Measurements from ENCODE around the gene COL18A1. TPM values are rescaled to one million over a fixed set of nuclear protein-coding genes. Genes with fewer than 3 reads are reported as not detected.
"Not testable (repeated sequence)": the region's sequence is repeated elsewhere in the genome, so short reads cannot be mapped to it uniquely, and the experiment has no call there.

Gene COL18A1
- total RNA-seq, 1 experiment from 2014 or later, result 3.4 TPM

DNA sequence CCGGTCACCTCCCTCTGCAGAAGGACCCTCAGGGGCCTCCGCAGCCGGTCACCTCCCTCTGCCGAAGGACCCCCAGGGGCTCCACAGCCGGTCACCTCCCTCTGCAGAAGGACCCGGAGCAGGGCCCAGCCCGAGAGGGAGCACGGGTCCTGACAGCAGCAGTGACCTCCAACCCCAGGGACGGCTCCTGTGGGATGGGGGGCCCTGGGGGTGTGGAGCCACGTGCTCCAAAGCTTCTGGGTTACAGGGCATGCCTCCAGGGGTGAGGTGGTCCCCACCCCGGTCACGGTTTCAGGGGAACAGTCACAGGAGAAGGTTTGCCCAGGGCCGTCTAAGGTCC lies 97.0 kb downstream of the COL18A1 start:
- ChIA-PET CTCF (no interaction called here), POLR2A (interaction anchor here (0.6 kb wide), 1 partner anchor 21 kb away, joined by 4 read pairs; no protein-coding TSS in a partner anchor)
- no TSS peak for BruUV-seq (replicated peaks)
- DNase-seq (ENCODE audit: unreplicated experiment), result no peak
- TF ChIP-seq, protein P1, sequence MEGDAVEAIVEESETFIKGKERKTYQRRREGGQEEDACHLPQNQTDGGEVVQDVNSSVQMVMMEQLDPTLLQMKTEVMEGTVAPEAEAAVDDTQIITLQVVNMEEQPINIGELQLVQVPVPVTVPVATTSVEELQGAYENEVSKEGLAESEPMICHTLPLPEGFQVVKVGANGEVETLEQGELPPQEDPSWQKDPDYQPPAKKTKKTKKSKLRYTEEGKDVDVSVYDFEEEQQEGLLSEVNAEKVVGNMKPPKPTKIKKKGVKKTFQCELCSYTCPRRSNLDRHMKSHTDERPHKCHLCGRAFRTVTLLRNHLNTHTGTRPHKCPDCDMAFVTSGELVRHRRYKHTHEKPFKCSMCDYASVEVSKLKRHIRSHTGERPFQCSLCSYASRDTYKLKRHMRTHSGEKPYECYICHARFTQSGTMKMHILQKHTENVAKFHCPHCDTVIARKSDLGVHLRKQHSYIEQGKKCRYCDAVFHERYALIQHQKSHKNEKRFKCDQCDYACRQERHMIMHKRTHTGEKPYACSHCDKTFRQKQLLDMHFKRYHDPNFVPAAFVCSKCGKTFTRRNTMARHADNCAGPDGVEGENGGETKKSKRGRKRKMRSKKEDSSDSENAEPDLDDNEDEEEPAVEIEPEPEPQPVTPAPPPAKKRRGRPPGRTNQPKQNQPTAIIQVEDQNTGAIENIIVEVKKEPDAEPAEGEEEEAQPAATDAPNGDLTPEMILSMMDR (IDR thresholded peaks at IDR 0.05; ENCODE audit: unreplicated experiment), result no peak
- Mint-ChIP-seq H3K9me3 (ENCODE audit: unreplicated experiment) (peaks cover 8% of the 10 kb centered on the region), H3K4me3 (ENCODE audit: unreplicated experiment) (no peak overlapping the region), H3K27ac (ENCODE audit: low read depth, unreplicated experiment) (no peak overlapping the region), H3K36me3 (ENCODE audit: insufficient read depth, unreplicated experiment) (peaks cover 6% of the 10 kb centered on the region), H3K4me1 (ENCODE audit: insufficient read depth, unreplicated experiment) (no peaks in the 10 kb centered on the region), H3K27me3 (ENCODE audit: insufficient read depth, unreplicated experiment) (no peaks in the 10 kb centered on the region)
- intact Hi-C loops (cut with micrococcal nuclease), result no loop called here

DNA sequence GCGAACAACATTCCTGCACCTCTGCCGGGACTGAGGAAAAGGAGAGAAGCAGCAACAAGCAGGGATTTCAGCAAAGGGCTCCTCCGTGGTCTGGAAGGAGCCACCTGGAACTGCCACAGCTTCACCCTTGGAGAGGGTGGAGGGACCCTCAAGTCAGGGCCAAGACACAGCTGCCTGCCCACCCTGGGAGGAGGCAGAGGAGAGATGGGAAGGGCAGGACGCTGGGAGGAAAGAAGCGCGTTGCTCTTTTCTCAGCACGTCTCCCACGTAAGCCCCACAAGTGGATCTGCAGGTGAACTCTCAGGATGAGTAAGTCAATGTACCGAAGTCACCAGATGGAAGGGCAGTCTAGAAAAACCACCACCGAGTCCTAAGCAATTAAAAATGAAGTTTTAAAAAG lies 97.6 kb downstream of the COL18A1 start:
- Mint-ChIP-seq H3K9me3 (ENCODE audit: unreplicated experiment) (peaks cover 8% of the 10 kb centered on the region), H3K27me3 (ENCODE audit: insufficient read depth, unreplicated experiment) (no peaks in the 10 kb centered on the region), H3K4me1 (ENCODE audit: insufficient read depth, unreplicated experiment) (no peaks in the 10 kb centered on the region), H3K36me3 (ENCODE audit: insufficient read depth, unreplicated experiment) (peaks cover 8% of the 10 kb centered on the region), H3K27ac (ENCODE audit: low read depth, unreplicated experiment) (no peak overlapping the region), H3K4me3 (ENCODE audit: unreplicated experiment) (no peak overlapping the region)
- TF ChIP-seq, protein P1 (IDR thresholded peaks at IDR 0.05; ENCODE audit: unreplicated experiment), result no peak
- ChIA-PET CTCF (no interaction called here), POLR2A (no interaction called here)
- no TSS peak for BruUV-seq (replicated peaks)
- DNase-seq (ENCODE audit: unreplicated experiment), result no peak
- intact Hi-C loops (cut with micrococcal nuclease), result no loop called here

DNA sequence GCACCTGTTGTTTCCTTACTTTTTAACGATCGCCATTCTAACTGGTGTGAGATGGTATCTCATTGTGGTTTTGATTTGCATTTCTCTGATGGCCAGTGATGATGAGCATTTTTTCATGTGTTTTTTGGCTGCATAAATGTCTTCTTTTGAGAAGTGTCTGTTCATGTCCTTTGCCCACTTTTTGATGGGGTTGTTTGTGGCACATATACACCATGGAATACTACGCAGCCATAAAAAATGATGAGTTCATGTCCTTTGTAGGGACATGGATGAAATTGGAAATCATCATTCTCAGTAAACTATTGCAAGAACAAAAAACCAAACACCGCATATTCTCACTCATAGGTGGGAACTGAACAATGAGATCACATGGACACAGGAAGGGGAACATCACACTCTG lies 98.3 kb downstream of the COL18A1 start:
- CTCF ChIA-PET; H3K27me3 Mint-ChIP-seq (ENCODE audit: insufficient read depth, unreplicated experiment); intact Hi-C loops (cut with micrococcal nuclease); DNase-seq (ENCODE audit: unreplicated experiment); POLR2A ChIA-PET; H3K4me3 Mint-ChIP-seq (ENCODE audit: unreplicated experiment); H3K27ac Mint-ChIP-seq (ENCODE audit: low read depth, unreplicated experiment); H3K4me1 Mint-ChIP-seq (ENCODE audit: insufficient read depth, unreplicated experiment); H3K9me3 Mint-ChIP-seq (ENCODE audit: unreplicated experiment); BruUV-seq (replicated peaks): not testable (repeated sequence)
- peaks cover 12% of the 10 kb centered on the region for H3K36me3 Mint-ChIP-seq (ENCODE audit: insufficient read depth, unreplicated experiment)

DNA sequence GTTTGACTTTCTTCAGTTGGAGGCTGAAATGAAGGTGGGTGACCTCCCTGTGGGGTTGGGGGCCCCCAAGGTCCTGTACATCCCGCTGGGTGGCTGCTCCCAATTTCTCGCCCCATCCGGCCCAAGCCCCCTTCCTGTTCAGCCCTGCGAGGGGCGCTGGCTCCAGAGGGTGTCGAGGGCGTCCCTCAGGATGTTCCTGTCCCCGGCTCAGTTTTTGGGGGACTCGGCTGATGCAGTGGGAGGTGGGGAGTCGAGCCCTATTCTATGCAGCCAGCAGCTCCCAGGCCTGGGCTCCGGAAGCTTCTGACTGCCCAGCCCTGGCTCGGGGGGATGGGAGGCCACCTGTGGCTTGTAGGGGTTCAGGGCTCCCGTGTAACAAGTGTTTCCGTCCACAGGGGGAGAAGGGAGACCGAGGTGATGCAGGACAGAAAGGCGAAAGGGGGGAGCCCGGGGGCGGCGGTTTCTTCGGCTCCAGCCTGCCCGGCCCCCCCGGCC lies 99.1 kb downstream of the COL18A1 start:
- Mint-ChIP-seq H3K4me3 (ENCODE audit: unreplicated experiment) (no peak overlapping the region), H3K9me3 (ENCODE audit: unreplicated experiment) (peaks cover 8% of the 10 kb centered on the region), H3K27ac (ENCODE audit: low read depth, unreplicated experiment) (no peak overlapping the region), H3K27me3 (ENCODE audit: insufficient read depth, unreplicated experiment) (no peaks in the 10 kb centered on the region), H3K36me3 (ENCODE audit: insufficient read depth, unreplicated experiment) (peaks cover 7% of the 10 kb centered on the region), H3K4me1 (ENCODE audit: insufficient read depth, unreplicated experiment) (no peaks in the 10 kb centered on the region)
- BruUV-seq (replicated peaks), result no TSS peak
- DNase-seq (ENCODE audit: unreplicated experiment), result no peak
- TF ChIP-seq, protein P1 (IDR thresholded peaks at IDR 0.05; ENCODE audit: unreplicated experiment), result no peak
- intact Hi-C loops (cut with micrococcal nuclease), result no loop called here
- ChIA-PET POLR2A (no interaction called here), CTCF (no interaction called here)

All from MCF 10A (cell line).